ENCODE measurements around the gene PTOV1.

Gene PTOV1

DNA sequence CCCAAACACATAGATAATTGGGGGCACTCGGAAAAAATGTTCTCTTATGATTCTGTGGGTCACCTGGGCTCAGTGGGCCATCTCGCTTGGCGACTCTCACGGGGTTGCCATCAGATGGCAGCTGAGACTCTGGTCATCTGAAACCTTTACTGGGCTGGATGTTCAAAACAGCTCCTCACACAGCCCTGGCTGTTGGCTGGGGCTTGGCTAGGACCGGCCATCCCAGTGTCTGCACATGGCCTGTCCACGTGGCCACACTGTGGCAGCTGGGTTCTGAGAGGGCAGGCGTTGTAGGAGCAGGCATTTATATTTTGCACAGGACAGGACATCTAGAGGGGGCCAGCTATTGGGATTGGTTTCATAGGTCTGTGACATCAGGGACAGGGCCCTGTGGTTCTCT, 17.4 kb upstream of the PTOV1 start:
- H3K4me3 ChIP-seq (replicated peaks; ENCODE audit: insufficient read depth, low read length): no peak overlapping the region
- TF ChIP-seq GABPA (IDR thresholded peaks at IDR 0.05; ENCODE audit: low read depth) (no peak), SPI1 (IDR thresholded peaks at IDR 0.05; ENCODE audit: borderline replicate concordance, low read depth) (no peak), POLR2AphosphoS5 (IDR thresholded peaks at IDR 0.05; ENCODE audit: low read depth) (no peak)
- TF ChIP-seq, protein P1, sequence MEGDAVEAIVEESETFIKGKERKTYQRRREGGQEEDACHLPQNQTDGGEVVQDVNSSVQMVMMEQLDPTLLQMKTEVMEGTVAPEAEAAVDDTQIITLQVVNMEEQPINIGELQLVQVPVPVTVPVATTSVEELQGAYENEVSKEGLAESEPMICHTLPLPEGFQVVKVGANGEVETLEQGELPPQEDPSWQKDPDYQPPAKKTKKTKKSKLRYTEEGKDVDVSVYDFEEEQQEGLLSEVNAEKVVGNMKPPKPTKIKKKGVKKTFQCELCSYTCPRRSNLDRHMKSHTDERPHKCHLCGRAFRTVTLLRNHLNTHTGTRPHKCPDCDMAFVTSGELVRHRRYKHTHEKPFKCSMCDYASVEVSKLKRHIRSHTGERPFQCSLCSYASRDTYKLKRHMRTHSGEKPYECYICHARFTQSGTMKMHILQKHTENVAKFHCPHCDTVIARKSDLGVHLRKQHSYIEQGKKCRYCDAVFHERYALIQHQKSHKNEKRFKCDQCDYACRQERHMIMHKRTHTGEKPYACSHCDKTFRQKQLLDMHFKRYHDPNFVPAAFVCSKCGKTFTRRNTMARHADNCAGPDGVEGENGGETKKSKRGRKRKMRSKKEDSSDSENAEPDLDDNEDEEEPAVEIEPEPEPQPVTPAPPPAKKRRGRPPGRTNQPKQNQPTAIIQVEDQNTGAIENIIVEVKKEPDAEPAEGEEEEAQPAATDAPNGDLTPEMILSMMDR (IDR thresholded peaks at IDR 0.05; ENCODE audit: insufficient read depth, low read length): no peak
- TF ChIP-seq, protein P2, sequence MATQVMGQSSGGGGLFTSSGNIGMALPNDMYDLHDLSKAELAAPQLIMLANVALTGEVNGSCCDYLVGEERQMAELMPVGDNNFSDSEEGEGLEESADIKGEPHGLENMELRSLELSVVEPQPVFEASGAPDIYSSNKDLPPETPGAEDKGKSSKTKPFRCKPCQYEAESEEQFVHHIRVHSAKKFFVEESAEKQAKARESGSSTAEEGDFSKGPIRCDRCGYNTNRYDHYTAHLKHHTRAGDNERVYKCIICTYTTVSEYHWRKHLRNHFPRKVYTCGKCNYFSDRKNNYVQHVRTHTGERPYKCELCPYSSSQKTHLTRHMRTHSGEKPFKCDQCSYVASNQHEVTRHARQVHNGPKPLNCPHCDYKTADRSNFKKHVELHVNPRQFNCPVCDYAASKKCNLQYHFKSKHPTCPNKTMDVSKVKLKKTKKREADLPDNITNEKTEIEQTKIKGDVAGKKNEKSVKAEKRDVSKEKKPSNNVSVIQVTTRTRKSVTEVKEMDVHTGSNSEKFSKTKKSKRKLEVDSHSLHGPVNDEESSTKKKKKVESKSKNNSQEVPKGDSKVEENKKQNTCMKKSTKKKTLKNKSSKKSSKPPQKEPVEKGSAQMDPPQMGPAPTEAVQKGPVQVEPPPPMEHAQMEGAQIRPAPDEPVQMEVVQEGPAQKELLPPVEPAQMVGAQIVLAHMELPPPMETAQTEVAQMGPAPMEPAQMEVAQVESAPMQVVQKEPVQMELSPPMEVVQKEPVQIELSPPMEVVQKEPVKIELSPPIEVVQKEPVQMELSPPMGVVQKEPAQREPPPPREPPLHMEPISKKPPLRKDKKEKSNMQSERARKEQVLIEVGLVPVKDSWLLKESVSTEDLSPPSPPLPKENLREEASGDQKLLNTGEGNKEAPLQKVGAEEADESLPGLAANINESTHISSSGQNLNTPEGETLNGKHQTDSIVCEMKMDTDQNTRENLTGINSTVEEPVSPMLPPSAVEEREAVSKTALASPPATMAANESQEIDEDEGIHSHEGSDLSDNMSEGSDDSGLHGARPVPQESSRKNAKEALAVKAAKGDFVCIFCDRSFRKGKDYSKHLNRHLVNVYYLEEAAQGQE (IDR thresholded peaks at IDR 0.05; ENCODE audit: insufficient replicate concordance, low read depth): no peak
- H3K27me3 ChIP-seq (ENCODE audit: insufficient read depth, poor library complexity, severe bottlenecking): no peaks in the 10 kb centered on the region
- DNase-seq (ENCODE audit: low read depth in 1 of 2, low spot score in 1 of 2): no peak
- peak overlapping the region; percentile 81 for H3K27ac ChIP-seq (replicated peaks)

GRCh38 chr19:49835562-49835961, 15.4 kb upstream of the PTOV1 start:
- no peak overlapping the region for H3K4me3 ChIP-seq (replicated peaks; ENCODE audit: insufficient read depth, low read length)
- no peak for TF ChIP-seq POLR2AphosphoS5 (IDR thresholded peaks at IDR 0.05; ENCODE audit: low read depth)
- no peak for TF ChIP-seq SPI1 (IDR thresholded peaks at IDR 0.05; ENCODE audit: borderline replicate concordance, low read depth)
- TF ChIP-seq, protein P2 (IDR thresholded peaks at IDR 0.05; ENCODE audit: insufficient replicate concordance, low read depth): no peak
- TF ChIP-seq, protein P1 (IDR thresholded peaks at IDR 0.05; ENCODE audit: insufficient read depth, low read length): no peak
- no peak for TF ChIP-seq GABPA (IDR thresholded peaks at IDR 0.05; ENCODE audit: low read depth)
- no peak overlapping the region for H3K27ac ChIP-seq (replicated peaks)
- no peak for DNase-seq (ENCODE audit: low read depth in 1 of 2, low spot score in 1 of 2)
- H3K27me3 ChIP-seq (ENCODE audit: insufficient read depth, poor library complexity, severe bottlenecking): no peaks in the 10 kb centered on the region

GRCh38 chr19:49836176-49837008, 14.6 kb upstream of the PTOV1 start:
- no peak for DNase-seq (ENCODE audit: low read depth in 1 of 2, low spot score in 1 of 2)
- H3K27ac ChIP-seq (replicated peaks): no peak overlapping the region
- TF ChIP-seq GABPA (IDR thresholded peaks at IDR 0.05; ENCODE audit: low read depth): no peak
- TF ChIP-seq, protein P1 (IDR thresholded peaks at IDR 0.05; ENCODE audit: insufficient read depth, low read length): no peak
- TF ChIP-seq SPI1 (IDR thresholded peaks at IDR 0.05; ENCODE audit: borderline replicate concordance, low read depth): no peak
- TF ChIP-seq POLR2AphosphoS5 (IDR thresholded peaks at IDR 0.05; ENCODE audit: low read depth): no peak
- TF ChIP-seq, protein P2 (IDR thresholded peaks at IDR 0.05; ENCODE audit: insufficient replicate concordance, low read depth): no peak
- H3K4me3 ChIP-seq (replicated peaks; ENCODE audit: insufficient read depth, low read length): no peak overlapping the region
- H3K27me3 ChIP-seq (ENCODE audit: insufficient read depth, poor library complexity, severe bottlenecking): no peaks in the 10 kb centered on the region
